Osteoblast (primary cell): Measurements from ENCODE around the gene NFATC1. TPM values are rescaled to one million over a fixed set of nuclear protein-coding genes. Genes with fewer than 3 reads are reported as not detected.

Source experiments
- DNase-seq: peaks from one replicate; pipeline ENCODE4 v3.0.0; 2011; ENCODE audit warnings: low spot score, mixed read lengths; ENCODE audit not compliant: insufficient read length; ENCODE audit errors: missing footprints
- H2AFZ ChIP-seq: 2 replicates; pipeline ENCODE4 v1.6.0; 2011; ENCODE audit warnings: mild to moderate bottlenecking, low read length
- H3K27ac ChIP-seq: 2 replicates; pipeline ENCODE4 v1.5.1; 2011; ENCODE audit warnings: mild to moderate bottlenecking, low read depth, low read length, moderate library complexity
- H3K27me3 ChIP-seq: 2 replicates; pipeline ENCODE4 v1.6.0; 2012; ENCODE audit warnings: mild to moderate bottlenecking, control low read depth, inconsistent platforms, low read length, moderate library complexity; ENCODE audit not compliant: insufficient read depth
- H3K36me3 ChIP-seq: 2 replicates; pipeline ENCODE4 v1.5.1; 2011; ENCODE audit warnings: mild to moderate bottlenecking, low read length, control low read depth, moderate library complexity; ENCODE audit not compliant: insufficient read depth
- H3K4me1 ChIP-seq: 2 replicates; pipeline ENCODE4 v1.5.1; 2011; ENCODE audit warnings: mild to moderate bottlenecking, low read length, control low read depth, moderate library complexity; ENCODE audit not compliant: insufficient read depth
- H3K4me2 ChIP-seq: 2 replicates; pipeline ENCODE4 v1.6.0; 2011; ENCODE audit warnings: mild to moderate bottlenecking, low read length; ENCODE audit not compliant: insufficient read depth
- H3K4me3 ChIP-seq: fragments of 200-600 bp; sonication (generic); 3 replicates; pipeline ENCODE4 v1.5.1; 2012; ENCODE audit warnings: mild to moderate bottlenecking, low read length, inconsistent platforms; ENCODE audit not compliant: insufficient read depth
- H3K79me2 ChIP-seq: 2 replicates; pipeline ENCODE4 v1.6.0; 2012; ENCODE audit warnings: mild to moderate bottlenecking, low read length, control low read depth, inconsistent platforms; ENCODE audit not compliant: insufficient read depth
- H3K9me3 ChIP-seq: 2 replicates; pipeline ENCODE4 v1.5.1; 2011; ENCODE audit warnings: low read depth, low read length, control low read depth
- H4K20me1 ChIP-seq: 2 replicates; pipeline ENCODE4 v1.6.0; 2012; ENCODE audit warnings: mild to moderate bottlenecking, low read length, control low read depth; ENCODE audit not compliant: insufficient read depth
- CTCF ChIP-seq: IDR thresholded peaks from 2 replicates; pipeline ENCODE4 v1.5.1; 2011; ENCODE audit warnings: mild to moderate bottlenecking, low read depth, low read length, moderate library complexity; ENCODE audit errors: extremely low read depth
- total RNA-seq: library from RNA; depleted of rRNA; stranded (reverse); fragments of >200 nt; gene quantifications from 2 replicates; pipeline ENCODE4 v1.2.3, GENCODE V29; 2012

The NFATC1 gene
- total RNA-seq, 1 donor = 6.2 TPM

- no peak for DNase-seq
- Histone ChIP-seq H3K27me3 (no peaks in the 10 kb centered on the region), H3K79me2 (no peaks in the 10 kb centered on the region), H2AFZ (no peak overlapping the region), H3K4me2 (no peak overlapping the region), H3K36me3 (no peaks in the 10 kb centered on the region), H3K27ac (no peak overlapping the region), H3K4me3 (no peak overlapping the region), H3K9me3 (peaks cover 2% of the 10 kb centered on the region), H3K4me1 (no peaks in the 10 kb centered on the region), H4K20me1 (no peaks in the 10 kb centered on the region)
- TF ChIP-seq CTCF = no peak
Measured at GRCh38 chr18:79472946-79473345, 77.2 kb downstream of the NFATC1 start.

DNA sequence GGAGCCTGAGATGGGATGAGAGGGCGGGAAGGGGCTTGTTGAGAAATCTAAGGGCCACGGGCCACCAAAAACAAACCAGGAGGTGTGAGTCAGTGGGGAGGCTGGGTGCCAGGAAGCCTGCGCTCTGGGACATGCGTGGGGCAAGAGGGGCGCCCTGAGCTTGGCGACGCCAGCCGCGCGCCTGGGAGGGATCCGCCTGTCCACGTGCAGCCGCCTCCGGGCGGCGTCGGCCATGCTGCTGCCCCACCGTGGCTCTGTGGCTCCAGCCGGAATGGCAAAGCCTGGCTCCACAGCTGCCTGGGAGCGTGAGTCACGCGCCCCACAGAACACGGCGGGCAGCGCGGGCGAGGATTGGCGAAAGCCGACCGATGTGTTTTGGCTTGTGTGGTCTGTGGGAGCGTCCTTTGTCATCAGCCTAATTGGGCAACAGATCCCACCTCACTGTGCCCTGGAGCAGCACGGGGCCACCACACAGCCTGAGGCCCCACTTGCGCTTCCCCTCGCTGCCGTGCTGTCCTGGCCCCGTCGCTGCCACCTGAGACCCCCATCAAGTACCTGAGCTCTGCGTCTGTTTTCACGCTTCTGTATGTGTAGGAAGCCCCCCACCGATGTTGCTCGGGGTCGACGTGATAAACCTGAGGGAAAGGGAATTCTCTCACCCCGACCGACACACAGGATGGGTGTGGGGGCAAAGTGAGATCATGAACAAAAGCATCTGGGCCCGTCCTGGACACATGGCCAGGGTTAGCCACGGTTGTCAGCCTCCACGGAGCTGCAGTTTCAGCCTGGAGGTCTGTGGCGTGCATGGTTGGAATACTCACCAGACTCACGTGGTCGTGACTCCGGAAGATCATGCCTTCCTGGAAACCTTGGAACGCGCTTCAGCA lies 80.5 kb downstream of the NFATC1 start:
- no peak for TF ChIP-seq CTCF
- Histone ChIP-seq H3K4me3 (no peak overlapping the region), H2AFZ (no peak overlapping the region), H3K4me1 (no peaks in the 10 kb centered on the region), H3K4me2 (no peak overlapping the region), H3K9me3 (peaks cover 2% of the 10 kb centered on the region), H4K20me1 (no peaks in the 10 kb centered on the region), H3K79me2 (no peaks in the 10 kb centered on the region), H3K27ac (no peak overlapping the region), H3K27me3 (no peaks in the 10 kb centered on the region), H3K36me3 (no peaks in the 10 kb centered on the region)
- DNase-seq = peak; percentile 66

- Histone ChIP-seq H3K27me3 (no peaks in the 10 kb centered on the region), H3K4me3 (no peak overlapping the region)
- TF ChIP-seq CTCF = no peak
Measured at GRCh38 chr18:79476918-79477571, 81.3 kb downstream of the NFATC1 start.

More at GRCh38 chr18:79476918-79477571, 81.3 kb downstream of the NFATC1 start:
- no peaks in the 10 kb centered on the region for H3K4me1 ChIP-seq
- DNase-seq = peak; percentile 82
- H3K9me3 ChIP-seq = peaks cover 2% of the 10 kb centered on the region
- no peaks in the 10 kb centered on the region for H3K79me2 ChIP-seq
- H4K20me1 ChIP-seq = no peaks in the 10 kb centered on the region
- no peak overlapping the region for H3K27ac ChIP-seq
- no peaks in the 10 kb centered on the region for H3K36me3 ChIP-seq
- no peak overlapping the region for H3K4me2 ChIP-seq
- H2AFZ ChIP-seq = no peak overlapping the region
